ENCODE data around the gene MTHFD1.

GRCh38 chr14:64474698-64475097 is 86.5 kb downstream of the MTHFD1 start:
- TF ChIP-seq, protein P1, sequence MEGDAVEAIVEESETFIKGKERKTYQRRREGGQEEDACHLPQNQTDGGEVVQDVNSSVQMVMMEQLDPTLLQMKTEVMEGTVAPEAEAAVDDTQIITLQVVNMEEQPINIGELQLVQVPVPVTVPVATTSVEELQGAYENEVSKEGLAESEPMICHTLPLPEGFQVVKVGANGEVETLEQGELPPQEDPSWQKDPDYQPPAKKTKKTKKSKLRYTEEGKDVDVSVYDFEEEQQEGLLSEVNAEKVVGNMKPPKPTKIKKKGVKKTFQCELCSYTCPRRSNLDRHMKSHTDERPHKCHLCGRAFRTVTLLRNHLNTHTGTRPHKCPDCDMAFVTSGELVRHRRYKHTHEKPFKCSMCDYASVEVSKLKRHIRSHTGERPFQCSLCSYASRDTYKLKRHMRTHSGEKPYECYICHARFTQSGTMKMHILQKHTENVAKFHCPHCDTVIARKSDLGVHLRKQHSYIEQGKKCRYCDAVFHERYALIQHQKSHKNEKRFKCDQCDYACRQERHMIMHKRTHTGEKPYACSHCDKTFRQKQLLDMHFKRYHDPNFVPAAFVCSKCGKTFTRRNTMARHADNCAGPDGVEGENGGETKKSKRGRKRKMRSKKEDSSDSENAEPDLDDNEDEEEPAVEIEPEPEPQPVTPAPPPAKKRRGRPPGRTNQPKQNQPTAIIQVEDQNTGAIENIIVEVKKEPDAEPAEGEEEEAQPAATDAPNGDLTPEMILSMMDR (optimal IDR thresholded peaks at IDR 0.05 in 1 of 3, IDR thresholded peaks at IDR 0.05 in 1 of 3, conservative IDR thresholded peaks at IDR 0.05 in 1 of 3; ENCODE audit: extremely low read depth in 1 of 3, insufficient read depth in 2 of 3, low read length in 3 of 3) = no peak
- TF ChIP-seq EZH2 (IDR thresholded peaks at IDR 0.05; ENCODE audit: low read length) = no peak
